ENCODE measurements around the gene TNFSF13.

Gene TNFSF13

DNA sequence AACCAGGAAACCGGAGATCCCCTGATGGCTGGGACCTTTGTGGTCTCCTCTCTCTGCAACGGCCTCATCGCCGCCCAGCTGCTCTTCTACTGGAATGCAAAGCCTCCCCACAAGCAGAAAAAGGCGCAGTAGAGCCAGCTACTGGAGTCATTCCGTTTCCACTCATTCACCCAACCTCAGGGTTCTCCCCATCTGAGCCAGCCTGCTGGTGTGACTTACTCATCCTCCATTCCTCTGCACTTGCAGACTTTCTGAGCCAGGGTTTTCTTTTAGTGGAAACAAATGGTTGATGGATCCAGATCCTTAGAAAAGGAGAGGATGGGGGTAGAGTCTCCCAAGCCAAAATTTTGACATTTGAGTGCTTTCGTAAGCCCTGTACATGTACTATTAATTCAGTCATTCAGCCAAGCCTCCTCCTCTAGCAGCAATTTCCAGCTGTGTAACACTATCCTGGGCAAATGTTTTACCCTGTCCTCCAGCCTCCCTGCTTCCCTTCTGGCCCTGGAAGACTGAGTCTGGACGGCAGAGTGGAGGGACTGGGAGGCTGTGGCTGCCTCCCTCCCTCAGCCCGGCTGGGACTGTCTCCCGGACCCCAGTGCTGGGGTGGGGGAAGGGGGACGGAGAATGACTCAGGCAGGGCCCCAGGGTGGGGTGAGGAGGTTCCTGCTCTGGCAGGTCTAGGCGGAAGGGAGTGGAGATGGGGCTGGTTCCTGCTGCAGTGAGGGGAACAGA lies 29.0 kb downstream of the TNFSF13 start:
- no peak for DNase-seq (ENCODE audit: low spot score)
- TF ChIP-seq, protein P1, sequence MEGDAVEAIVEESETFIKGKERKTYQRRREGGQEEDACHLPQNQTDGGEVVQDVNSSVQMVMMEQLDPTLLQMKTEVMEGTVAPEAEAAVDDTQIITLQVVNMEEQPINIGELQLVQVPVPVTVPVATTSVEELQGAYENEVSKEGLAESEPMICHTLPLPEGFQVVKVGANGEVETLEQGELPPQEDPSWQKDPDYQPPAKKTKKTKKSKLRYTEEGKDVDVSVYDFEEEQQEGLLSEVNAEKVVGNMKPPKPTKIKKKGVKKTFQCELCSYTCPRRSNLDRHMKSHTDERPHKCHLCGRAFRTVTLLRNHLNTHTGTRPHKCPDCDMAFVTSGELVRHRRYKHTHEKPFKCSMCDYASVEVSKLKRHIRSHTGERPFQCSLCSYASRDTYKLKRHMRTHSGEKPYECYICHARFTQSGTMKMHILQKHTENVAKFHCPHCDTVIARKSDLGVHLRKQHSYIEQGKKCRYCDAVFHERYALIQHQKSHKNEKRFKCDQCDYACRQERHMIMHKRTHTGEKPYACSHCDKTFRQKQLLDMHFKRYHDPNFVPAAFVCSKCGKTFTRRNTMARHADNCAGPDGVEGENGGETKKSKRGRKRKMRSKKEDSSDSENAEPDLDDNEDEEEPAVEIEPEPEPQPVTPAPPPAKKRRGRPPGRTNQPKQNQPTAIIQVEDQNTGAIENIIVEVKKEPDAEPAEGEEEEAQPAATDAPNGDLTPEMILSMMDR (IDR thresholded peaks at IDR 0.05): no peak
- peak overlapping the region in 1 of 2 donors; percentile 74 for H3K27ac ChIP-seq
- H3K4me3 ChIP-seq: no peak overlapping the region

DNA sequence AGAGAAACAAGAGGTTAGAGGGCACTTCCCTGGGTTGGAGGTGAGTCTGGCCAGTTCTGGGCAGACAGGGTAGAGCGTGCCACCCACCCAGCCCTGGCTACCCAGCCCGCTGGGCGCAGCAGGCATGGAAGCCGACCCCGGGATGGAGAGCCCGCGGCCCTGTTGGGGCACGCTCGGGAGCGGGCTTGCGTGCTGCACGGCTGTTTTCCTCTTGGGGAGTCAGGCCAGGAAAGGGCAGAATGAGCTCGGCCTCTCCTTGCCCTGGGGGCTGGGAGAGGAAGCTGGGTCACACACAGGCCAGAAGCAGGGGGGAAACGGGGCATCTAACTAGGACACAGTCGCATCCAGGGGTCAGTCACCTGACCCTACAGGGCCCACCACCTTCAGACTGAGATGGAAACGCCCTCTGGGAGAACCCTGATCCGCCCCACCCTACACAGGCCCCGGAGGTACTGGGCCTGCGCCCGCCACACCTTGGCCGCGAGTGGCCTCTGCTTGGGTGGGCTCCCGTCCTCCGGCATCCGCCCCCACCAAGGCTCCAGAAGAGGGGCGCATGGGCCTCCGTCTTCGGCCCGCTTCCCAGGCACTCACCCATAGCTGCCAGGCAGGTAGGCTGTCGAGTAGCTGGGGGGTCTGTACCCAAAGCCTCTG lies 30.1 kb downstream of the TNFSF13 start:
- no peak for DNase-seq (ENCODE audit: low spot score)
- Histone ChIP-seq H3K4me3 (peak overlapping the region; percentile 72), H3K27ac (peak overlapping the region; percentile 4 to 74)
- TF ChIP-seq, protein P1 (IDR thresholded peaks at IDR 0.05): no peak

DNA sequence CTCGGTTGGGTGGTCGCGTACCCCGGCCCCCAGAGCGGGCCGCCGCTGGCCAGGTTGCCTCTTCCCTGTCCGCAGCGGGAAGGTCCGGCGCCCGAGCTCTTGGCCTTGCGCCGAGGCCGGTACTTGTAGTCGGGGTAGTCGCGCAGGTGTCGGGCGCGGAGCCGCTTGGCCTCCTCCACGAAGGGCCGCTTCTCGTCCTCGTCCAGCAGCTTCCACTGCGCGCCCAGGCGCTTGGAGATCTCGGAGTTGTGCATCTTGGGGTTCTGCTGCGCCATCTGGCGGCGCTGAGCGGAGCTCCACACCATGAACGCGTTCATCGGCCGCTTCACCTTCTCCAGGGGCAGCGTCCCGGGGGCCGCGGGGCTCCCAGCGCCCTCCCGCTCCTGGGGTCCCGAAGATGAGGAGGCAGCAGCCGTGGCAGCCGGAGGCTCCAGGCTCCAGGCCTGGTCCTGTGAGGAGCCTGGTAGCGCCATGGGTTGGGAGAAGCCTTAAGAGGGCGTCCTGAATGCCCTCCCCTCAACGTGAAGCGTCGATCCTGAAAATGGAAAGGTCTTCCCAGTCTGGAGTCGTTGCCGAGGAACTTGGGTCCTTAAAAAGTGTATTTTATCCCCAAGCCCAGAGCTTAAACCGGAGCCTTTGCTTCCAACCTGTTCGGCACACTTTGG lies 30.8 kb downstream of the TNFSF13 start:
- Histone ChIP-seq H3K27ac (peak overlapping the region; percentile 4 to 74), H3K4me3 (peak overlapping the region; percentile 72)
- DNase-seq (ENCODE audit: low spot score): peak; percentile 85
- TF ChIP-seq, protein P1 (IDR thresholded peaks at IDR 0.05): peak; percentile 93

DNA sequence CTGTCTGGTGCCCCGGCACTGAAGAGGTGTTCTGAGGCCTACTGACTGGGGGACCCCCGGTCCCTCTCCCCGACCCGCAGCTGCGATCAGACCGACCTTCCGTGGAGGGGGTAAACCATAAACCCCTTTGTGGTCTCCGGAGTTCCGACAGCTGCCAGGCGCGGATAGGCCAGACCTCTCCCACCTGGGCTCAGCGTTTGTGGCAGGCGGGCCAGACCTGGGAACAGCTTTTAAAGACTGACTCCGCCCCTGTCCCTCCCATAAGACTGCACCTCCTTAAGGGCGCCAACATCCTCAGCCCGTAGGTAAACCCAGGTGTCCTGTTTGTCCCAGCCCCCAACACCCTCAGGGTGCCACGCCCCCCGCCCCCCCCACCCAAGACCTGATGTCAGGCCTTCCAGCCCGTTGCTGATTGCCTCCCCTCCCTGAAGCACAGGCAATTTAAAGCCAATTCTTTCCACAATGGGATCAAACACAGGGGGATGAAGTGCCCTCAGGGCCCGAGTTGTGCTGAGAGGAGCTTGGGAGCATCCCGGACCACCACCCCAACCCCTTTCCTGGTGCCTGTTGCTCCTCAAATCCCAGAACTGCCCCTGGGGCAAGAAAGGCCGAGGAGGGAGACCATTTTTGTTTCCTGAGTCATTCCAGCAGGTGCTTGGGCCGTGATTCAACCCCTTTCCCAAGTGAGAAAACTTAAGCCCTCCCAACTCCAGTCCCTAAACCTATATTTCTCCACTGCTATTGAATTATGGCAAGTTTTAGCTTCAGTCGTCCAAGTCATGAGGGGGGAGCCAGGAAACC lies 31.5 kb downstream of the TNFSF13 start, which contains the start of gene SOX15:
Gene SOX15 (minus strand): TSS at position 204 of the 801 bp plus-strand sequence. CDS start 418 bp downstream, outside the sequence.
- Histone ChIP-seq H3K4me3 (peak within 1 kb of the TSS; percentile 72), H3K27ac (peak within 1 kb of the TSS; percentile 4 to 74)
- TF ChIP-seq, protein P1 (IDR thresholded peaks at IDR 0.05): no peak
- no peak for DNase-seq (ENCODE audit: low spot score)

DNA sequence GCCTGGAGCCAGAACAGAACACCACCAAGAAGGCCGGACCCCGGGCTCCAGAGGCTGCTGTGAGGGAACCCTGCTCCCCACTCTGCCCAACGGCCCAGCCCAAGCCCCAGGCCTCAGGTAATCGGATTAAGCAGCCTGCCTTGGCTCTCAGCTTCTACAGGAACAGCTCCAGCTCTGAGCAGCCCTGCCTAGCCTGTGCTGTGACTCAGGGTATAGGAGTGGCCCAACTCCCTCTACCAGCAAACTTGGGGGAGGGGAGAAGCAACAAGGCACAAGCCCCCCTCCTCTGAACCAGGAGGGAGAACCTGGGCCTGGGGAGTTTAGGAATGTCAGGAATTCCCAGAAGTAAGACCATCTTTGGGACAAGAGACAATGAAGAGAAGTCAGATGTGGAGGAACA lies 32.2 kb downstream of the TNFSF13 start:
- H3K4me3 ChIP-seq: no peak overlapping the region
- H3K27ac ChIP-seq: no peak overlapping the region
- no peak for DNase-seq (ENCODE audit: low spot score)
- TF ChIP-seq, protein P1 (IDR thresholded peaks at IDR 0.05): no peak

DNA sequence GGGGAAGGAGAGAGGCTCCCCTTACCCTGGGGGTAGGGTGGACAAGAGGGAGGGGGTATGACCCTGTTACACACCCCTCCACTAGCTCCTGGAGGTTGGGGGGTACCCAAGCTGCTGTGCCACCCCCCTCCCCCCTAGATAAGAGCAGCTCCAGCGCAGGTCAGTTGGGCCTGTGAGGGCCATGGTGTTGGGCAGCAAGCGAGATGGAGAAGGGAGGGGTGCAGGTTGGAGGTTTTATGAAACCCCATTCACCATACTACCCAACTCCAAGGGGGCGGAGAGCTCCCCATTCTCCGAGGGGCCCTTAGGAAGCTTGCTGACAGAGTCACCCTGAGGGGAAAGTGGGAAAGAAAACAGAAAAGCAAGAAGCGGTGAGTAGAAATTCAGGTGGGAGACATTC lies 33.0 kb downstream of the TNFSF13 start:
- H3K27ac ChIP-seq: no peak overlapping the region
- no peak overlapping the region for H3K4me3 ChIP-seq
- DNase-seq (ENCODE audit: low spot score): no peak
- TF ChIP-seq, protein P1 (IDR thresholded peaks at IDR 0.05): no peak

All from coronary artery (tissue), 2 donors.